GM12878 (cell line): ENCODE data around the gene CCDC106. TPM values are rescaled to one million over a fixed set of nuclear protein-coding genes. Genes with fewer than 3 reads are reported as not detected.

Source experiments
- ATAC-seq: fragments of 200-7000 bp; cut with Tn5 transposase; 3 replicates; pipeline ENCODE4 v1.9.1; 2020; ENCODE audit warnings: mild to moderate bottlenecking, moderate library complexity
- BruUV-seq: library from RNA; stranded (reverse); fragments of 400-500 nt; replicated peaks from 2 replicates; lab custom pipeline; 2021; lab: Mats Ljungman, UMichigan
- CTCF ChIA-PET: fragments of 300-600 bp; sonication (Branson Sonifier 250); formaldehyde crosslinking; extraction: SDS; loops from one replicate; lab custom pipeline; 2021; ENCODE audit warnings: inconsistent platforms; lab: Yijun Ruan, JAX
- POLR2A ChIA-PET: fragments of 350-600 bp; formaldehyde crosslinking; extraction: SDS; loops from one replicate; lab custom pipeline; 2021; ENCODE audit warnings: inconsistent platforms; lab: Charles Lee
- RAD21 ChIA-PET: fragments of 300-600 bp; sonication (Branson Sonifier 250); formaldehyde crosslinking; loops from one replicate; lab custom pipeline; 2023; ENCODE audit warnings: antibody characterized with exemption; ENCODE audit not compliant: unreplicated experiment; lab: Charles Lee
- SMC1A ChIA-PET: fragments of 300-600 bp; sonication (Branson Sonifier 250); formaldehyde crosslinking; loops from one replicate; lab custom pipeline; 2023; ENCODE audit not compliant: unreplicated experiment, uncharacterized antibody; lab: Charles Lee
- DNase-seq: peaks from one replicate; pipeline ENCODE4 v3.0.0-alpha.2; 2011; ENCODE audit warnings: low read depth, low spot score
- FAIRE-seq: peaks from 3 replicates; lab custom pipeline; 2011; peaks lifted over from hg19 to GRCh38; lab: Jason Lieb, UNC
- H2AFZ ChIP-seq: 2 replicates; pipeline ENCODE4 v1.6.0; 2011; ENCODE audit warnings: low read depth, low read length, control low read depth; ENCODE audit not compliant: control insufficient read depth
- H3K27ac ChIP-seq: 2 replicates; pipeline ENCODE4 v1.5.1; 2011; ENCODE audit warnings: control low read depth; ENCODE audit not compliant: control insufficient read depth, insufficient read depth
- H3K27me3 ChIP-seq, 2 experiments: replicated peaks in 1 of 2; 2 replicates each; pipeline versions ENCODE4 v1.6.0 to v1.6.1; 2011; ENCODE audit warnings: low read length in 1 of 2; ENCODE audit not compliant: control insufficient read depth in 2 of 2, insufficient read depth in 2 of 2
- H3K36me3 ChIP-seq, 2 experiments: 2 replicates each; pipeline ENCODE4 v1.5.1; 2011; ENCODE audit warnings: low read length in 1 of 2; ENCODE audit not compliant: control insufficient read depth in 2 of 2, insufficient read depth in 2 of 2
- H3K4me1 ChIP-seq: 2 replicates; pipeline ENCODE4 v1.6.1; 2011; ENCODE audit warnings: mild to moderate bottlenecking, low read length, moderate library complexity, mixed read lengths; ENCODE audit not compliant: control insufficient read depth, insufficient read depth
- H3K4me2 ChIP-seq: 2 replicates; pipeline ENCODE4 v1.6.0; 2011; ENCODE audit warnings: control low read depth; ENCODE audit not compliant: control insufficient read depth, insufficient read depth
- H3K4me3 ChIP-seq: fragments of 200-600 bp; sonication (generic); 2 replicates; pipeline ENCODE4 v1.5.1; 2016
- H3K79me2 ChIP-seq: 2 replicates; pipeline ENCODE4 v1.6.0; 2011; ENCODE audit warnings: low read length; ENCODE audit not compliant: control insufficient read depth, insufficient read depth
- H3K9ac ChIP-seq: 2 replicates; pipeline ENCODE4 v1.8.0; 2011; ENCODE audit warnings: low read length, control low read depth, mixed read lengths; ENCODE audit not compliant: control insufficient read depth, insufficient read depth
- H3K9me3 ChIP-seq: replicated peaks from 3 replicates; pipeline ENCODE4 v1.5.1; 2011; ENCODE audit warnings: mild to moderate bottlenecking, low read length; ENCODE audit not compliant: control insufficient read depth, insufficient read depth
- H4K20me1 ChIP-seq: 2 replicates; pipeline ENCODE4 v1.6.0; 2011; ENCODE audit not compliant: control insufficient read depth, insufficient read depth
- ASH2L ChIP-seq: fragments of 300-600, 200-600 bp; sonication (generic); IDR thresholded peaks from 2 replicates; pipeline ENCODE4 v1.6.1; 2017; ENCODE audit warnings: low read depth, mild to moderate bottlenecking, borderline replicate concordance
- ATF2 ChIP-seq: IDR thresholded peaks from 2 replicates; pipeline ENCODE4 v1.6.1; 2012; ENCODE audit warnings: low read length, inconsistent platforms
- BACH1 ChIP-seq: fragments of 450-650 bp; IDR thresholded peaks from 2 replicates; pipeline ENCODE4 v1.6.1; 2017; ENCODE audit warnings: mild to moderate bottlenecking, borderline replicate concordance
- CREM ChIP-seq: IDR thresholded peaks from 2 replicates; pipeline ENCODE4 v1.6.1; 2014; ENCODE audit warnings: antibody characterized with exemption, low read depth
- EP300 ChIP-seq, 2 experiments: fragments of 150-350 bp in 1 of 2; IDR thresholded peaks; 2 replicates each; pipeline ENCODE4 v1.6.1; 2011 to 2012; ENCODE audit warnings: low read depth in 2 of 2, low read length in 2 of 2, borderline replicate concordance in 1 of 2, improper control_type of control experiment in 1 of 2, inconsistent platforms in 1 of 2; ENCODE audit not compliant: control insufficient read depth in 1 of 2
- HCFC1 ChIP-seq: fragments of 150-350 bp; IDR thresholded peaks from 2 replicates; pipeline ENCODE4 v1.6.1; 2014; ENCODE audit warnings: low read length
- JUND ChIP-seq: IDR thresholded peaks from 2 replicates; pipeline ENCODE4 v1.6.1; 2012; ENCODE audit warnings: low read depth, mild to moderate bottlenecking, low read length, improper control_type of control experiment, moderate library complexity
- KDM1A ChIP-seq: fragments of 200-600 bp; sonication (generic); IDR thresholded peaks from 2 replicates; pipeline ENCODE4 v1.6.1; 2016; ENCODE audit warnings: borderline replicate concordance
- KLF5 ChIP-seq: fragments of 450-650 bp; IDR thresholded peaks from 2 replicates; pipeline ENCODE4 v1.6.1; 2014; ENCODE audit warnings: mild to moderate bottlenecking; ENCODE audit not compliant: partially characterized antibody
- MXI1 ChIP-seq: fragments of 150-350 bp; IDR thresholded peaks from 2 replicates; pipeline ENCODE4 v1.6.1; 2011; ENCODE audit warnings: low read depth, mild to moderate bottlenecking, inconsistent platforms, low read length, improper control_type of control experiment
- MYC ChIP-seq: IDR thresholded peaks from 2 replicates; pipeline ENCODE4 v1.6.1; 2011; ENCODE audit warnings: mild to moderate bottlenecking, low read length, moderate library complexity, inconsistent platforms; ENCODE audit not compliant: insufficient read depth, insufficient replicate concordance, insufficient read length, severe bottlenecking
- POLR2AphosphoS2 ChIP-seq: IDR thresholded peaks from 2 replicates; pipeline ENCODE4 v1.6.1; 2011; ENCODE audit warnings: low read depth, mild to moderate bottlenecking, low read length, improper control_type of control experiment, moderate library complexity
- RUNX3 ChIP-seq: IDR thresholded peaks from 2 replicates; pipeline ENCODE4 v1.6.1; 2012; ENCODE audit warnings: low read length, inconsistent platforms
- USF2 ChIP-seq: IDR thresholded peaks from 2 replicates; pipeline ENCODE4 v1.6.1; 2011; ENCODE audit warnings: low read depth, low read length, improper control_type of control experiment, borderline replicate concordance
- ZNF207 ChIP-seq: fragments of 450-650 bp; IDR thresholded peaks from 2 replicates; pipeline ENCODE4 v1.6.1; 2014; ENCODE audit warnings: antibody characterized with exemption, mild to moderate bottlenecking, borderline replicate concordance
- ZNF687 ChIP-seq: fragments of 450-650 bp; IDR thresholded peaks from 2 replicates; pipeline ENCODE4 v1.6.1; 2017; ENCODE audit warnings: mild to moderate bottlenecking, moderate library complexity
- WGBS: methylation state at CpG from one replicate; pipeline ENCODE4 v1.1.6; 2016; ENCODE audit warnings: low lambda C conversion rate; ENCODE audit not compliant: insufficient replicate concordance, insufficient coverage; ENCODE audit errors: missing lambda C conversion rate; 5-methylcytosine and 5-hydroxymethylcytosine counted together
- in situ Hi-C: fragments of 300-500 bp; cut with MboI; formaldehyde crosslinking; loops from 9 replicates; pipeline ENCODE4 v1.14.3; 2018; ENCODE audit warnings: mixed read lengths
- intact Hi-C: fragments of 100-400 bp; cut with micrococcal nuclease; formaldehyde crosslinking; loops from one replicate; pipeline ENCODE4 v1.14.2; 2022; ENCODE audit not compliant: unreplicated experiment
- polyA plus RNA-seq, 11 experiments: library from polyadenylated mRNA; depleted of rRNA in 4 of 11; unstranded in 6 of 11; stranded (reverse) in 5 of 11; fragments of >200 nt; fragmentation: Nextera tagmentation in 4 of 11; fragmentation: Illumina TruSeq in 1 of 11; extraction: Ambion mirVana in 4 of 11; extraction: Trizol in 1 of 11; gene quantifications; 1 replicate in 1 of 11; 2 replicates in 10 of 11; pipeline versions ENCODE4 v1.2.1 to v1.2.3, GENCODE V29; 2011 to 2016; ENCODE audit warnings: inconsistent platforms in 2 of 11, missing spikeins in 2 of 11, low read depth in 1 of 11
- total RNA-seq, 4 experiments: library from RNA; depleted of rRNA in 3 of 4; stranded (reverse); fragments of >200 nt in 3 of 4; fragmentation: Illumina TruSeq in 1 of 4; extraction: Trizol in 1 of 4; gene quantifications; 2 replicates each; pipeline versions ENCODE4 v1.2.1 to v1.2.3, GENCODE V29; 2013 to 2021

CCDC106 gene
- total and polyA plus RNA-seq, 10 of the 15 experiments (the other 5 are each of a cell fraction or from before 2014, with no cell fraction given), result 0.04 to 35.9 (median 19.8) TPM

GRCh38 chr19:55650602-55651230, 2.7 kb downstream of the CCDC106 start:
- ChIA-PET RAD21 (interaction anchor here (1.0 to 4.4 kb wide), 2 partner anchors 13 to 18 kb away, joined by 3 to 36 read pairs; no protein-coding TSS in a partner anchor), CTCF (interaction anchor here (1.0 to 4.8 kb wide), 2 partner anchors 13 to 18 kb away, joined by 10 to 28 read pairs; no protein-coding TSS in a partner anchor), SMC1A (no interaction called here), POLR2A (interaction anchor here (1.0 kb wide), 1 partner anchor 9 kb away, joined by 3 read pairs; no protein-coding TSS in a partner anchor)
- DNase-seq (no peak), FAIRE-seq (no peak), ATAC-seq (no peak)
- Histone ChIP-seq H3K27ac (peak overlapping the region; percentile 46; the same call in 1 of the 2 replicates), H3K4me1 (peaks cover 14% of the 10 kb centered on the region), H3K27me3 (no peaks in the 10 kb centered on the region), H3K9ac (peak overlapping the region; percentile 22; the same call in 1 of the 2 replicates), H3K36me3 (peaks cover 0 to 1% of the 10 kb centered on the region in 2 experiments; a peak in 2 of 4 replicates), H3K4me3 (no peak overlapping the region; the same call in 1 of the 2 replicates), H2AFZ (no peak overlapping the region), H3K4me2 (peak overlapping the region; percentile 95; the same call in 1 of the 2 replicates), H3K79me2 (peaks cover 35% of the 10 kb centered on the region), H3K9me3 (no peaks in the 10 kb centered on the region), H4K20me1 (no peaks in the 10 kb centered on the region)
- BruUV-seq, result no TSS peak
- intact Hi-C loops, result no loop called here
- WGBS, result 92% methylated on average over 13 of the region's 17 CpGs
- in situ Hi-C loops, result loop anchor here (5.0 to 25.0 kb wide), 3 partner anchors 662 to 1513 kb away; partner anchors contain the start of genes CNOT3, LENG9 and ZSCAN5A
- no peak for TF ChIP-seq RUNX3
- no peak for TF ChIP-seq POLR2AphosphoS2
- TF ChIP-seq ZNF207, result no peak
- TF ChIP-seq EP300 (IDR thresholded peaks at IDR 0.05; ENCODE audit: borderline replicate concordance in 1 of 2, control insufficient read depth in 1 of 2, low read depth in 2 of 2, low read length in 2 of 2), result no peak
- no peak for TF ChIP-seq KLF5
- no peak for TF ChIP-seq HCFC1
- no peak for TF ChIP-seq MYC
- TF ChIP-seq BACH1, result no peak
- TF ChIP-seq CREM, result no peak
- no peak for TF ChIP-seq USF2
- TF ChIP-seq JUND, result no peak
- TF ChIP-seq ATF2, result no peak
- no peak for TF ChIP-seq MXI1
- no peak for TF ChIP-seq KDM1A
- no peak for TF ChIP-seq ASH2L
- no peak for TF ChIP-seq ZNF687
